ENCODE measurements around the gene SPANXN5. TPM values are rescaled to one million over a fixed set of nuclear protein-coding genes. Genes with fewer than 3 reads are reported as not detected.

Gene SPANXN5

Small RNA genes lying within 50 kb of the gene (small RNA-seq; reads per million reads assigned to genes)
- gene AC244505.6 (ENCODE audit: insufficient read depth) (not detected), gene AC244505.7 (ENCODE audit: insufficient read depth) (not detected)
